ENCODE data around the gene KIF13A.

KIF13A gene

GRCh38 chr6:17871189-17871519, 116.3 kb downstream of the KIF13A start:
- TF ChIP-seq, protein P1, sequence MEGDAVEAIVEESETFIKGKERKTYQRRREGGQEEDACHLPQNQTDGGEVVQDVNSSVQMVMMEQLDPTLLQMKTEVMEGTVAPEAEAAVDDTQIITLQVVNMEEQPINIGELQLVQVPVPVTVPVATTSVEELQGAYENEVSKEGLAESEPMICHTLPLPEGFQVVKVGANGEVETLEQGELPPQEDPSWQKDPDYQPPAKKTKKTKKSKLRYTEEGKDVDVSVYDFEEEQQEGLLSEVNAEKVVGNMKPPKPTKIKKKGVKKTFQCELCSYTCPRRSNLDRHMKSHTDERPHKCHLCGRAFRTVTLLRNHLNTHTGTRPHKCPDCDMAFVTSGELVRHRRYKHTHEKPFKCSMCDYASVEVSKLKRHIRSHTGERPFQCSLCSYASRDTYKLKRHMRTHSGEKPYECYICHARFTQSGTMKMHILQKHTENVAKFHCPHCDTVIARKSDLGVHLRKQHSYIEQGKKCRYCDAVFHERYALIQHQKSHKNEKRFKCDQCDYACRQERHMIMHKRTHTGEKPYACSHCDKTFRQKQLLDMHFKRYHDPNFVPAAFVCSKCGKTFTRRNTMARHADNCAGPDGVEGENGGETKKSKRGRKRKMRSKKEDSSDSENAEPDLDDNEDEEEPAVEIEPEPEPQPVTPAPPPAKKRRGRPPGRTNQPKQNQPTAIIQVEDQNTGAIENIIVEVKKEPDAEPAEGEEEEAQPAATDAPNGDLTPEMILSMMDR (IDR thresholded peaks at IDR 0.05; ENCODE audit: low read depth, low read length): no peak
- no peak for TF ChIP-seq EZH2phosphoT487 (IDR thresholded peaks at IDR 0.05; ENCODE audit: low read depth)
- Histone ChIP-seq H3K79me2 (ENCODE audit: low read length) (no peaks in the 10 kb centered on the region), H3K9me3 (ENCODE audit: insufficient read depth, low read length) (no peaks in the 10 kb centered on the region), H3K36me3 (replicated peaks; ENCODE audit: low read depth, low read length) (no peaks in the 10 kb centered on the region), H3K4me2 (ENCODE audit: low read length) (no peak overlapping the region), H3K27ac (ENCODE audit: low read length) (no peak overlapping the region), H3K9ac (ENCODE audit: low read length) (no peak overlapping the region), H4K20me1 (ENCODE audit: insufficient read depth, low read length) (no peaks in the 10 kb centered on the region), H2AFZ (ENCODE audit: low read depth, low read length) (no peak overlapping the region), H3K27me3 (ENCODE audit: low read depth, low read length) (no peaks in the 10 kb centered on the region), H3K4me1 (ENCODE audit: low read length) (no peaks in the 10 kb centered on the region), H3K4me3 (ENCODE audit: low read length) (no peak overlapping the region)

- Histone ChIP-seq H3K4me2 (ENCODE audit: low read length) (no peak overlapping the region), H4K20me1 (ENCODE audit: insufficient read depth, low read length) (no peaks in the 10 kb centered on the region), H3K4me1 (ENCODE audit: low read length) (no peaks in the 10 kb centered on the region), H3K36me3 (replicated peaks; ENCODE audit: low read depth, low read length) (no peaks in the 10 kb centered on the region), H3K9ac (ENCODE audit: low read length) (no peak overlapping the region), H3K27me3 (ENCODE audit: low read depth, low read length) (no peaks in the 10 kb centered on the region), H3K9me3 (ENCODE audit: insufficient read depth, low read length) (no peaks in the 10 kb centered on the region), H2AFZ (ENCODE audit: low read depth, low read length) (no peak overlapping the region), H3K4me3 (ENCODE audit: low read length) (no peak overlapping the region), H3K27ac (ENCODE audit: low read length) (no peak overlapping the region), H3K79me2 (ENCODE audit: low read length) (no peaks in the 10 kb centered on the region)
- no peak for TF ChIP-seq EZH2phosphoT487 (IDR thresholded peaks at IDR 0.05; ENCODE audit: low read depth)
- TF ChIP-seq, protein P1 (IDR thresholded peaks at IDR 0.05; ENCODE audit: low read depth, low read length): no peak
Observed at GRCh38 chr6:17870300-17871188, 116.9 kb downstream of the KIF13A start.

DNA sequence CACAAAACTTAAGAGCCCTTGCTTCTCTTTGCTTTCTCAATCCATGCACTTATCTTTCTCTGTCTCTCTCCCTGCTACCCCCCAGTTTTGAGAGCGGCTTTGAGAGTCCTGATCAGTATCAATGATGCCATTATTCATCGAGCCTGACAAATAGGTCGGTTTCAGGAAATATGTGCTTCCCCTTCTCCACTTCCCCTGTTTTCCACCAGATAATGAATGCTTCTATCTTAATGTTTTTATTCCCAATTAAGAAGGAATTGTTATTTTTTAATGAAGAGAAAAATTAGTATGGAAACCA, 117.7 kb downstream of the KIF13A start:
- Histone ChIP-seq H3K9me3 (ENCODE audit: insufficient read depth, low read length) (no peaks in the 10 kb centered on the region), H3K4me1 (ENCODE audit: low read length) (no peaks in the 10 kb centered on the region), H4K20me1 (ENCODE audit: insufficient read depth, low read length) (no peaks in the 10 kb centered on the region), H3K79me2 (ENCODE audit: low read length) (no peaks in the 10 kb centered on the region), H3K9ac (ENCODE audit: low read length) (no peak overlapping the region), H3K27ac (ENCODE audit: low read length) (no peak overlapping the region), H3K4me3 (ENCODE audit: low read length) (no peak overlapping the region), H3K4me2 (ENCODE audit: low read length) (no peak overlapping the region), H3K27me3 (ENCODE audit: low read depth, low read length) (no peaks in the 10 kb centered on the region), H3K36me3 (replicated peaks; ENCODE audit: low read depth, low read length) (no peaks in the 10 kb centered on the region), H2AFZ (ENCODE audit: low read depth, low read length) (no peak overlapping the region)
- TF ChIP-seq, protein P1 (IDR thresholded peaks at IDR 0.05; ENCODE audit: low read depth, low read length): no peak
- TF ChIP-seq EZH2phosphoT487 (IDR thresholded peaks at IDR 0.05; ENCODE audit: low read depth): no peak

GRCh38 chr6:17869010-17869752, 118.3 kb downstream of the KIF13A start:
- Histone ChIP-seq H3K27ac (ENCODE audit: low read length) (no peak overlapping the region), H3K4me2 (ENCODE audit: low read length) (no peak overlapping the region)

More at GRCh38 chr6:17869010-17869752, 118.3 kb downstream of the KIF13A start:
- Histone ChIP-seq H3K4me3 (ENCODE audit: low read length) (no peak overlapping the region), H3K9me3 (ENCODE audit: insufficient read depth, low read length) (no peaks in the 10 kb centered on the region), H3K79me2 (ENCODE audit: low read length) (no peaks in the 10 kb centered on the region), H2AFZ (ENCODE audit: low read depth, low read length) (no peak overlapping the region), H3K36me3 (replicated peaks; ENCODE audit: low read depth, low read length) (no peaks in the 10 kb centered on the region), H3K9ac (ENCODE audit: low read length) (no peak overlapping the region), H3K27me3 (ENCODE audit: low read depth, low read length) (no peaks in the 10 kb centered on the region), H4K20me1 (ENCODE audit: insufficient read depth, low read length) (no peaks in the 10 kb centered on the region), H3K4me1 (ENCODE audit: low read length) (no peaks in the 10 kb centered on the region)
- TF ChIP-seq, protein P1 (IDR thresholded peaks at IDR 0.05; ENCODE audit: low read depth, low read length): no peak
- TF ChIP-seq EZH2phosphoT487 (IDR thresholded peaks at IDR 0.05; ENCODE audit: low read depth): no peak
